ENCODE results near the gene CHRNB2. TPM values are rescaled to one million over a fixed set of nuclear protein-coding genes. Genes with fewer than 3 reads are reported as not detected.

CHRNB2 gene
- total and polyA plus RNA-seq, 8 donors, result under 0.01 to 0.38 (median 0.25) TPM; not detected in 4

- intact Hi-C loops (cut with DNase I; ENCODE audit: low total_unique reads), result no loop called here
- Histone ChIP-seq H3K9me3 (no peaks in the 10 kb centered on the region), H3K4me1 (peaks cover 24 to 54% (median 43%) of the 10 kb centered on the region in 4 donors), H3K27ac (peak overlapping the region; percentile 91 to 97 (median 95)), H3K27me3 (no peaks in the 10 kb centered on the region), H3K4me3 (peak overlapping the region; percentile 63 to 95 (median 92)), H3K36me3 (peaks cover 19 to 22% (median 21%) of the 10 kb centered on the region in 4 donors)
- no peak for TF ChIP-seq POLR2A (IDR thresholded peaks at IDR 0.05)
- peak in 1 of 7 experiments; percentile 38 for TF ChIP-seq CTCF (IDR thresholded peaks at IDR 0.05)
- peak; percentile 70 to 96 (median 92) for TF ChIP-seq POLR2AphosphoS5 (IDR thresholded peaks at IDR 0.05)
- no peak for TF ChIP-seq EP300 (IDR thresholded peaks at IDR 0.05)
- WGBS, 5 donors, result 0 to 1% (median 1%) methylated on average over 21 to 57 of the region's 57 CpGs
- peak; percentile 99 for DNase-seq
Observed at GRCh38 chr1:154558720-154559465, 8.7 kb upstream of the CHRNB2 start.

DNA sequence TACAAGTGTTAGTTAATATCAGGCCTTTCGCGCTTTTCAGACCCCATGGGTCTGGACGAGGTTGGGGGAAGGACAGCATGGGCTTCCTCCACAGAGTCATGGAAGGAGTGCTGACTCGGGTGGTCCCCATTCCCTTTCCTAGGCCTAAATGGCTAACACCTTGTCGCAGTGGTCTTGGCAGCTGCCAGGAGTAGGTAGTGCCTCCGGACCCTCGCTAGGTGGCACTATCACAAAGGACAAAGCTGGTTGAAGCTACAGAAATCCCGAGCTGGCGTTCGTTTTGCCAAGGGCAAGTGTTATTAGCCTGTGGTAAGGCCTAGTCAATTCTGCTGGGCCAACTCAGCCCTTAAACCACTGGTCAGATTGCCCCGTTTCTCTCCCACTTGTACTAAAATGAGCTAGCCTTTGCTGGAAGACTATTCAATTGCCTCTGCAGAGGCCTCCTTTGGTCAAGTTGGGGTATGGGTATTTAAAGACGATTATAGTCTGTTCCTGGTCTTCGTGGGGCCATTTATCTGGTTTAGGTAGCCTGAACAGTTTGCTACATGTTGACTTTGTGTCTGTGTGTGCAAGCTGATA lies 8.0 kb upstream of the CHRNB2 start:
- peaks cover 13 to 16% (median 15%) of the 10 kb centered on the region in 4 donors for H3K36me3 ChIP-seq
- peak overlapping the region; percentile 63 to 95 (median 92) for H3K4me3 ChIP-seq
- intact Hi-C loops (cut with DNase I; ENCODE audit: low total_unique reads), result loop anchor here (5.0 to 10.0 kb wide), 2 partner anchors 185 to 318 kb away; no protein-coding TSS in a partner anchor
- H3K9me3 ChIP-seq, result no peaks in the 10 kb centered on the region
- peak overlapping the region; percentile 91 to 97 (median 95) for H3K27ac ChIP-seq
- TF ChIP-seq EP300 (IDR thresholded peaks at IDR 0.05) (no peak), CTCF (IDR thresholded peaks at IDR 0.05) (peak in 5 of 7 experiments; percentile 86 to 95 (median 92)), POLR2AphosphoS5 (IDR thresholded peaks at IDR 0.05) (peak in 1 of 3 donors; percentile 70), POLR2A (IDR thresholded peaks at IDR 0.05) (no peak)
- H3K4me1 ChIP-seq, result peaks cover 24 to 48% (median 39%) of the 10 kb centered on the region in 4 donors
- 4 to 8% (median 7%) methylated on average over 13 of the region's 13 CpGs for WGBS, 5 donors
- H3K27me3 ChIP-seq, result no peaks in the 10 kb centered on the region
- peak; percentile 89 to 96 for DNase-seq

GRCh38 chr1:154565876-154566275 lies 1.7 kb upstream of the CHRNB2 start:
- Histone ChIP-seq H3K4me1 (peaks cover 10 to 12% (median 11%) of the 10 kb centered on the region in 4 donors), H3K9me3 (no peaks in the 10 kb centered on the region), H3K36me3 (no peaks in the 10 kb centered on the region), H3K4me3 (no peak overlapping the region), H3K27ac (no peak overlapping the region), H3K27me3 (peaks cover 0 to 39% (median 15%) of the 10 kb centered on the region in 3 donors)
- intact Hi-C loops (cut with DNase I; ENCODE audit: low total_unique reads), result loop anchor here (10.0 kb wide), 1 partner anchor 179 kb away; no protein-coding TSS in a partner anchor
- no peak for TF ChIP-seq EP300 (IDR thresholded peaks at IDR 0.05)
- TF ChIP-seq POLR2AphosphoS5 (IDR thresholded peaks at IDR 0.05), result no peak
- DNase-seq, result no peak
- WGBS, 5 donors, result 82 to 92% (median 84%) methylated on average over 6 of the region's 6 CpGs

- intact Hi-C loops (cut with DNase I; ENCODE audit: low total_unique reads), result loop anchor here (10.0 kb wide), 1 partner anchor 177 kb away; no protein-coding TSS in a partner anchor
- H3K4me1 ChIP-seq, result peaks cover 10 to 12% (median 11%) of the 10 kb centered on the region in 4 donors
- no peaks in the 10 kb centered on the region for H3K36me3 ChIP-seq
- DNase-seq, result no peak
- H3K27me3 ChIP-seq, result peaks cover 0 to 39% (median 15%) of the 10 kb centered on the region in 3 donors
- H3K9me3 ChIP-seq, result no peaks in the 10 kb centered on the region
- peak overlapping the region in 3 of 4 donors; percentile 19 to 32 (median 23) for H3K4me3 ChIP-seq
- no peak overlapping the region for H3K27ac ChIP-seq
- WGBS, 5 donors, result 30 to 43% (median 36%) methylated on average over 17 of the region's 17 CpGs
- TF ChIP-seq EP300 (IDR thresholded peaks at IDR 0.05) (no peak), CTCF (IDR thresholded peaks at IDR 0.05) (no peak), POLR2AphosphoS5 (IDR thresholded peaks at IDR 0.05) (no peak), POLR2A (IDR thresholded peaks at IDR 0.05) (no peak)
Observed at GRCh38 chr1:154568157-154568815, 708 bp downstream of the CHRNB2 start.

All from stomach (tissue), 9 donors.